GM12878 (cell line): ENCODE results near the gene ADCY2. TPM values are rescaled to one million over a fixed set of nuclear protein-coding genes. Genes with fewer than 3 reads are reported as not detected.

Source experiments
- DPF2 ChIP-seq: fragments of 450-650 bp; IDR thresholded peaks from 2 replicates; pipeline ENCODE4 v1.6.1; 2017; ENCODE audit warnings: mild to moderate bottlenecking
- HDGF ChIP-seq: fragments of 450-650 bp; IDR thresholded peaks from 2 replicates; pipeline ENCODE4 v1.6.1; 2016; ENCODE audit warnings: antibody characterized with exemption
- KDM1A ChIP-seq: fragments of 200-600 bp; sonication (generic); IDR thresholded peaks from 2 replicates; pipeline ENCODE4 v1.6.1; 2016; ENCODE audit warnings: borderline replicate concordance
- MEF2A ChIP-seq: IDR thresholded peaks from 2 replicates; pipeline ENCODE4 v1.6.1; 2011; ENCODE audit warnings: low read depth, mild to moderate bottlenecking, low read length, moderate library complexity; ENCODE audit not compliant: insufficient read depth
- MYC ChIP-seq: IDR thresholded peaks from 2 replicates; pipeline ENCODE4 v1.6.1; 2011; ENCODE audit warnings: mild to moderate bottlenecking, low read length, moderate library complexity, inconsistent platforms; ENCODE audit not compliant: insufficient read depth, insufficient replicate concordance, insufficient read length, severe bottlenecking
- NR2C2 ChIP-seq: IDR thresholded peaks from 2 replicates; pipeline ENCODE4 v1.6.1; 2011; ENCODE audit warnings: borderline replicate concordance, low read depth; ENCODE audit not compliant: control insufficient read depth, insufficient read length
- RAD51 ChIP-seq: fragments of 450-650 bp; IDR thresholded peaks from 2 replicates; pipeline ENCODE4 v1.6.1; 2016; ENCODE audit warnings: moderate library complexity, mild to moderate bottlenecking, inconsistent platforms
- SMAD5 ChIP-seq: IDR thresholded peaks from 2 replicates; pipeline ENCODE4 v1.6.1; 2016; ENCODE audit warnings: antibody characterized with exemption, low read depth
- polyA plus RNA-seq, 11 experiments: library from polyadenylated mRNA; depleted of rRNA in 4 of 11; unstranded in 6 of 11; stranded (reverse) in 5 of 11; fragments of >200 nt; fragmentation: Nextera tagmentation in 4 of 11; fragmentation: Illumina TruSeq in 1 of 11; extraction: Ambion mirVana in 4 of 11; extraction: Trizol in 1 of 11; gene quantifications; 1 replicate in 1 of 11; 2 replicates in 10 of 11; pipeline versions ENCODE4 v1.2.1 to v1.2.3, GENCODE V29; 2011 to 2016; ENCODE audit warnings: inconsistent platforms in 2 of 11, missing spikeins in 2 of 11, low read depth in 1 of 11
- total RNA-seq, 4 experiments: library from RNA; depleted of rRNA in 3 of 4; stranded (reverse); fragments of >200 nt in 3 of 4; fragmentation: Illumina TruSeq in 1 of 4; extraction: Trizol in 1 of 4; gene quantifications; 2 replicates each; pipeline versions ENCODE4 v1.2.1 to v1.2.3, GENCODE V29; 2013 to 2021
- TF ChIP-seq, protein P1 (sequence below): fragments of 450-650 bp; IDR thresholded peaks from 2 replicates; pipeline ENCODE4 v1.6.1; 2017; ENCODE audit warnings: mild to moderate bottlenecking, moderate library complexity
- TF ChIP-seq, protein P2 (sequence below): IDR thresholded peaks from 2 replicates; pipeline ENCODE4 v1.6.1; 2011; ENCODE audit warnings: borderline replicate concordance, low read depth, mild to moderate bottlenecking, moderate library complexity, low read length; ENCODE audit not compliant: insufficient read depth, poor library complexity, severe bottlenecking

Gene ADCY2
- total and polyA plus RNA-seq, 10 of the 15 experiments (the other 5 are each of a cell fraction or from before 2014, with no cell fraction given) = 0.07 to 0.26 TPM; not detected in 8

DNA sequence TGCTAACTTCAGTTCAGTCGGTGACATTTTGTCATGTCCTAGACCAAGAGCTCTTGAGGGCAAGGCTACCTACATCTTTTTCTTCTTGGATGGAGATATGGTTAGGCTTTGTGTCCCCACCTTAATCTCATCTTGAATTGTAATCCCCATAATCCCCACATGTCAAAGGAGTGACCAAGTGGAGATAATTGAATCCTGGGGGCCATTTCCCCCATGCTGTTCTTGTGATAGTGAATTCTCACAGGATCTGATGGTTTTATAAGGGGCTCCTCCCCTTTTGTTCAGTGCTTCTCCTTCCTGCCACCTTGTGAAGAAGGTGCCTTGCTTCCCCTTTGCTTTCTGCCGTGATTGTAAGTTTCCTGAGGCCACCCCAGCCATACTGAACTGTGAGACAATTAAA, 457.1 kb downstream of the ADCY2 start (continued):
- TF ChIP-seq MYC (no peak), DPF2 (no peak), SMAD5 (no peak), NR2C2 (no peak), RAD51 (no peak), KDM1A (no peak), MEF2A (no peak), HDGF (no peak)
- TF ChIP-seq, protein P1, sequence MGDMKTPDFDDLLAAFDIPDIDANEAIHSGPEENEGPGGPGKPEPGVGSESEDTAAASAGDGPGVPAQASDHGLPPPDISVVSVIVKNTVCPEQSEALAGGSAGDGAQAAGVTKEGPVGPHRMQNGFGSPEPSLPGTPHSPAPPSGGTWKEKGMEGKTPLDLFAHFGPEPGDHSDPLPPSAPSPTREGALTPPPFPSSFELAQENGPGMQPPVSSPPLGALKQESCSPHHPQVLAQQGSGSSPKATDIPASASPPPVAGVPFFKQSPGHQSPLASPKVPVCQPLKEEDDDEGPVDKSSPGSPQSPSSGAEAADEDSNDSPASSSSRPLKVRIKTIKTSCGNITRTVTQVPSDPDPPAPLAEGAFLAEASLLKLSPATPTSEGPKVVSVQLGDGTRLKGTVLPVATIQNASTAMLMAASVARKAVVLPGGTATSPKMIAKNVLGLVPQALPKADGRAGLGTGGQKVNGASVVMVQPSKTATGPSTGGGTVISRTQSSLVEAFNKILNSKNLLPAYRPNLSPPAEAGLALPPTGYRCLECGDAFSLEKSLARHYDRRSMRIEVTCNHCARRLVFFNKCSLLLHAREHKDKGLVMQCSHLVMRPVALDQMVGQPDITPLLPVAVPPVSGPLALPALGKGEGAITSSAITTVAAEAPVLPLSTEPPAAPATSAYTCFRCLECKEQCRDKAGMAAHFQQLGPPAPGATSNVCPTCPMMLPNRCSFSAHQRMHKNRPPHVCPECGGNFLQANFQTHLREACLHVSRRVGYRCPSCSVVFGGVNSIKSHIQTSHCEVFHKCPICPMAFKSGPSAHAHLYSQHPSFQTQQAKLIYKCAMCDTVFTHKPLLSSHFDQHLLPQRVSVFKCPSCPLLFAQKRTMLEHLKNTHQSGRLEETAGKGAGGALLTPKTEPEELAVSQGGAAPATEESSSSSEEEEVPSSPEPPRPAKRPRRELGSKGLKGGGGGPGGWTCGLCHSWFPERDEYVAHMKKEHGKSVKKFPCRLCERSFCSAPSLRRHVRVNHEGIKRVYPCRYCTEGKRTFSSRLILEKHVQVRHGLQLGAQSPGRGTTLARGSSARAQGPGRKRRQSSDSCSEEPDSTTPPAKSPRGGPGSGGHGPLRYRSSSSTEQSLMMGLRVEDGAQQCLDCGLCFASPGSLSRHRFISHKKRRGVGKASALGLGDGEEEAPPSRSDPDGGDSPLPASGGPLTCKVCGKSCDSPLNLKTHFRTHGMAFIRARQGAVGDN = no peak
- TF ChIP-seq, protein P2, sequence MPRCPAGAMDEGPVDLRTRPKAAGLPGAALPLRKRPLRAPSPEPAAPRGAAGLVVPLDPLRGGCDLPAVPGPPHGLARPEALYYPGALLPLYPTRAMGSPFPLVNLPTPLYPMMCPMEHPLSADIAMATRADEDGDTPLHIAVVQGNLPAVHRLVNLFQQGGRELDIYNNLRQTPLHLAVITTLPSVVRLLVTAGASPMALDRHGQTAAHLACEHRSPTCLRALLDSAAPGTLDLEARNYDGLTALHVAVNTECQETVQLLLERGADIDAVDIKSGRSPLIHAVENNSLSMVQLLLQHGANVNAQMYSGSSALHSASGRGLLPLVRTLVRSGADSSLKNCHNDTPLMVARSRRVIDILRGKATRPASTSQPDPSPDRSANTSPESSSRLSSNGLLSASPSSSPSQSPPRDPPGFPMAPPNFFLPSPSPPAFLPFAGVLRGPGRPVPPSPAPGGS = no peak
